C4-2B (cell line): ENCODE results near the gene FAHD1.

Experiments used
- H3K27ac ChIP-seq: fragments of 450-650 bp; 2 replicates; pipeline ENCODE4 v1.5.1; 2017
- ZFX ChIP-seq: fragments of 450-650 bp; IDR thresholded peaks from 2 replicates; pipeline ENCODE4 v1.6.1; 2017
- TF ChIP-seq, protein P1 (sequence below): fragments of 450-650 bp; conservative IDR thresholded peaks from 2 replicates; pipeline ENCODE4 v1.5.1; 2017; ENCODE audit warnings: mild to moderate bottlenecking

FAHD1 gene

DNA sequence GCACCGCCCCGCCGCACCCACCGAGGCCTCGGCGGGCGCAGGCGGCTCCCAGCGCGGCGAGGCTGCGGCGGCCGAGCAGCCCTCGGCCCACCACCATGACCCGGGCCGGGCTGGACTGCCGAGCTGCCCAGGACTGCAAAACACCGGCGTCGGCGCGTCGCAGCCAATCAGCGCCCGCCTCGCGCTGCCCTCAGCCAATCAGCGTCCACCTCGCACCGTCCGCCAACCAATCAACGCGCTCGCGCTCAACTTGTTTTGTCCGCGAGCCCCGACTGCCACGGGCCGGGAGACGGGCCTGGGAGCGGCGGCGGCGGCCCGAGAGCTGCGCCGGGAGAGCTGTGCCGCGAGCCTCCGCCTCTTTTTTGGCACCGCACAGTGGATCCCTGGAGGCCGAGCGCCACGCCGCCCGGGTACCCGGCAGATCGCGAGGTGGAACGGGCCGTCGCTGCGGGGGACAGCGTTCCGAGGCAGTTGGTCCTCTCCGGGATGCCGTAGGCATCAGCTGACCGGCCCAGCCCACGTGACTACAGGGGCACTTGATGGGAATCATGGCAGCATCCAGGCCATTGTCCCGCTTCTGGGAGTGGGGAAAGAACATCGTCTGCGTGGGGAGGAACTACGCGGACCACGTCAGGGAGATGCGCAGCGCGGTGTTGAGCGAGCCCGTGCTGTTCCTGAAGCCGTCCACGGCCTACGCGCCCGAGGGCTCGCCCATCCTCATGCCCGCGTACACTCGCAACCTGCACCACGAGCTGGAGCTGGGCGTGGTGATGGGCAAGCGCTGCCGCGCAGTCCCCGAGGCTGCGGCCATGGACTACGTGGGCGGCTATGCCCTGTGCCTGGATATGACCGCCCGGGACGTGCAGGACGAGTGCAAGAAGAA lies at the start of gene FAHD1, which contains the start of gene HAGH:
Gene FAHD1, plus strand, starts transcription at position 516 of the 883 bp plus-strand sequence. Its CDS starts 33 bp downstream, at position 549.
Gene HAGH, minus strand, starts transcription at position 135 of the 883 bp plus-strand sequence. Its CDS starts 38 bp downstream, at position 97.
- H3K27ac ChIP-seq, result peak within 1 kb of the TSS; percentile 95
- TF ChIP-seq, protein P1, sequence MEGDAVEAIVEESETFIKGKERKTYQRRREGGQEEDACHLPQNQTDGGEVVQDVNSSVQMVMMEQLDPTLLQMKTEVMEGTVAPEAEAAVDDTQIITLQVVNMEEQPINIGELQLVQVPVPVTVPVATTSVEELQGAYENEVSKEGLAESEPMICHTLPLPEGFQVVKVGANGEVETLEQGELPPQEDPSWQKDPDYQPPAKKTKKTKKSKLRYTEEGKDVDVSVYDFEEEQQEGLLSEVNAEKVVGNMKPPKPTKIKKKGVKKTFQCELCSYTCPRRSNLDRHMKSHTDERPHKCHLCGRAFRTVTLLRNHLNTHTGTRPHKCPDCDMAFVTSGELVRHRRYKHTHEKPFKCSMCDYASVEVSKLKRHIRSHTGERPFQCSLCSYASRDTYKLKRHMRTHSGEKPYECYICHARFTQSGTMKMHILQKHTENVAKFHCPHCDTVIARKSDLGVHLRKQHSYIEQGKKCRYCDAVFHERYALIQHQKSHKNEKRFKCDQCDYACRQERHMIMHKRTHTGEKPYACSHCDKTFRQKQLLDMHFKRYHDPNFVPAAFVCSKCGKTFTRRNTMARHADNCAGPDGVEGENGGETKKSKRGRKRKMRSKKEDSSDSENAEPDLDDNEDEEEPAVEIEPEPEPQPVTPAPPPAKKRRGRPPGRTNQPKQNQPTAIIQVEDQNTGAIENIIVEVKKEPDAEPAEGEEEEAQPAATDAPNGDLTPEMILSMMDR, result no peak
- peak; percentile 88 for TF ChIP-seq ZFX

DNA sequence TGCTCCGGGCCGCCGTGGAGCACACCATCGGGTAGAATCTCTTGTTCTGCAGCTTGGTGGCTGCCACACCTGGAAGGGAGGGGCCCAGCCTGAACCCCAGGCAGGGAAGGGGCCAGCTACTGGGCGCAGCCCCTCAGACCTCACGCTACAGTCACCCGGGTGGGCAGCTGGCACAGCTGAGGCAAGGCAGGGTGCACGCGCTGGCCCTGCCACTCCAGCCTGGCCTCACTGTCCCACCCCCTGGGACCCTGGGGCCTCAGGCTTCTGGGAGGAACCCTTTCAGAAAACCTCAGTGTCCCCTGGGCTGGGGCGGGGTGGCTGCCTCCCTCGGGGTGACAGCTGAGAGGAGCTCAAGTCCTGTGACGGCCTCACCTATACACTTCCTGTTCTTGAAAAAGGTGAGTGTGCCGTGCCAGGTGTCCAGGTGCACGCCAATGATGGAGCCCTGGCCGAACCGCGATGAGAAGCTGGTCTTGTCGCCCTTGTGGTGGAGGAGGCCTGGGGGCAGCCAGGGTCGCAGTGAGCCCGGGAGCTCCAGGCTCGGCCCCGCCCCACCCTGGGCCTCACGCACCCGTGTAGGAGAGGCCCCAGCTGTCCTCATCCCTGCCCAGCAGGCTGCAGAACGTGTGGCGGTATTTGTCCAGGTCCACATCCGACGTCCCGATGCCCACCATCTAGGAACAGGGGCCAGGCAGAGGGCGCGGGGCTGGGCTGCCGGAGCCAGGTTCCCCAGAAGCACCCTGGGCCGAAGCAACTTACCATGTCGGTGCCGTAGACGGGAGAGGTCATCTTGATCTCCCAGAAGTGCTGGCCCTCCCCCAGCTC lies 49.4 kb upstream of the FAHD1 start:
- no peak for TF ChIP-seq ZFX
- TF ChIP-seq, protein P1, result no peak
- no peak overlapping the region for H3K27ac ChIP-seq

DNA sequence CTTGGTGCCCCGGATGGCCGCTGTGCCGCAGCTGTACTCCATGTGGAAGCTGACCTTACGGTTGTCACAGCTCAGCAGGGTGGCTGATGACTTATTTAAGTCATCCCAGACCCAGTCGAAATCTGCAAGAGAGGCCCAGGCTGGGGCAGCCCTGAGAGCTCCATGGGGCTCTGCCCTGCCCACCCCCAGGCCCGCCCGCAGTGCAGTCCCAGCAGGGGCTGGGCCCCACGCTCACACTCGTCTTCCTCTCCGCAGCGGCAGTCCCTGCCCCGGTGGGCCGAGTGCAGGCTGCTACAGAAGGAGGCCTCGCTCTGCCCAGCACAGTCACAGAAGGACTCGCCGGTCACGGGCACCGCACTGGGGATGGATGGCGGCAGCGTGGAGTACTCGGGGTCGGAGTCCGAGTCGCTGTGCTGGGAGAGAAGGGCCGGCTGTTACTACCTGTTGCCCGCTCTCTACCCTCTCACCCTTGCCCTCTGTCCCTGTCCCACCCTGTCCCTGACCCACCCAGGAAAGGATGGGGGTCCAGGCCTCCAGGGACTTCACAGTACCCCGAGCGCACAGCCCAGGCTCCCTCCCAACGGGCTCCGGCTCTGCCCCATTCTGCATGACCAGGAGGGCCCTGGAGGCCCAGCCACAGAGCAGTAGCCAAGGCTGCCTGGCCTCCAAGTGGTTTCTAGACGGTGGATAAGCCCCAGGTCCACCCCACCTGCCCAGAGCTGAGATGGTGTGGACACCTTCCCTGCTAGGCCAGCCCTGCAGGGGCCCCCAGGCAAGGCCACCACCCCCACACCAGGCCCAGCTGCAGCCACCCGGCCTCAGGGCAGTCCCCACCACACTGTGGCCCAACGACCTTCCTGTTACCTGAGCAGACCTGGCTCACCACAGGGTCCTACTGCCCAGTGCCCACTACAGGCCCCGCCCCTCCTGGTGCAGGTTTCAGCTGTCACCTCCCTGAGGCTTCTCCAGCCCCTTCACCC lies 48.5 kb upstream of the FAHD1 start:
- no peak overlapping the region for H3K27ac ChIP-seq

DNA sequence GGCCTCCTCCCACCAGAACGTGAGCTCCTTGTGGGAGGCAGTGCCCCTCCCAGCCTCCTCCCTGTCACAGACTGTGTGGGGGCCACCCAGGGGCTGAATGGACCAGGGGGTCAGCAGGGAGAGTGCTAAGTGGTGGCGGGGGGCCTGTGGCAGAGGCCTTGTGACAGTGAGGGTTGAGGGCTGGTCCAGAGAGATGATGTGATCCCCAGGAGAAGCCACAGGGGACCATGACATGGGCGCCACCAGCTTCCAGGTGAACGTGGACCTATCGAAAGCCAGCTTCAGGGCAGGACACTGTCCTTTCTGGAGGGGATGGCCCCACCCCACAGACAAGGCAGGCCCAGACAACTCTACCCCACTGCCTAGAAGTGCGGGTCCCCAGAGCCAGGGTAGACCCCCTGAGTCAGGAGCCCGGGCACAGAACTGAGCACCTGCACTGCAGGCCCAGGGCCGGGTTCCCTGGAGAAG lies 47.7 kb upstream of the FAHD1 start:
- TF ChIP-seq, protein P1, result no peak
- TF ChIP-seq ZFX, result no peak
- no peak overlapping the region for H3K27ac ChIP-seq

More for the DNA sequence above, 48.5 kb upstream of the FAHD1 start:
- TF ChIP-seq, protein P1, result no peak

DNA sequence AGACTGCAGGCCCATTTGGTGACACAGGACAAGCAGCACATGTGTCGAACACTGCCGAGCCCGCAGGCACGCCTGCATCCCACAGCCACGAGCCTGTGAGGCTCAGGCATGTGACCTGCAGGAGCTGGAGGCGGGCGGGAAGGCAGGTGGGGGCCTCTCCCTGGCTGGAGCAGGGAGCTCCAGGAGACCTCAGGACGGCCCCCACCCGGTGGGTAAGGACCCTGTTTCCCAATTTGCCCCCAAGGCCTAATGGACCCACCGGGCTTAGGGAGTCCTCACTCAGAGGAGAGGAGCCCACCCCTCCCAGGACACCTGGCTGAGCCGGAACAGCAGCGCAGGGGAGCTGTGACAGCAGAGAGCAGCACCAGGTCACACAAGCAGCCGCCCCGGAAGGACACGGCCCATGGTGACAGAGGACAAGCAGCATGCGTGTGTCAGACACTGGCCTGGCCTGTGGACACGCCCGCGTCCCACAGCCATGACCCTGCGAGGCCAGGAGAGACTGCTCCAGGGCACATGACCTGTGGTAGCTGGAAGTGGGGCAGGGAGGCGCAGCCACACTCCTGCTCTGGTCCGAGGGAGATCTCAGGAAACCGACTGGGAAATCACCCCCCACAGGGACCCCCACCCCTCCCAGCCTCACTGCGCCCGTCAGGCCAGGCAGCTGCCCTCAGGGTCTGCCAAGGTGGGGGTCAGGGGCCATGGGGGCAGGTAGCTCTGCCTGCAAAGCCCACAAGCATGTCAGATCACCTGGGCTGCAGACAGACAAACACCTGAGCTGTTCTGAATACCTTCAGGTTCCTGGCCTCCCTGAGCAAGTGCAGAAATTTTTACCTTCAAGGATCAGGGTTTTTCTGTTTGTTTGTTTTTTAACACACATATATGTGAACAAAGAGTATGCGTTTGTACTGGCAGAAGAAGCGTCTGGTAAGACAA lies 47.0 kb upstream of the FAHD1 start:
- no peak for TF ChIP-seq ZFX
- TF ChIP-seq, protein P1, result no peak
- H3K27ac ChIP-seq, result no peak overlapping the region

DNA sequence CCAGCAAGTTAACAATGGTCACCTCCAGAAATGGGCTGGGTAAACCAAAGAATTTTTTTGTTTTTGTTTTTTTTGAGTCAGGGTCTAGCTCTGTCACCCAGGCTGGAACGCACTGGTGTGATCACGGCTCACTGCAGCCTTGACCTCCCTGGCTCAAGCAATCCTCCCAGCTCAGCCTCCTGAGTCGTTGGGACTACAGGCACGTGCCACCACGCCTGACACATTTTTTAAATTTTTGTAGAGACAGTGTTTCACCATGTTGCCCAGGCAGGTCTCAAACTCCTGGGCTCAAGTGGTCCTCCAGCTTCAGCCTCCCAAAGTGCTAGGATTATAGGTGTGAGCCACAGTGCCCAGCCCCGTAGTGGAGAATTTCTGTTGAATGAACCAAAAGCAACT lies 46.3 kb upstream of the FAHD1 start:
- peak overlapping the region; percentile 81; the same call in 1 of the 2 replicates for H3K27ac ChIP-seq
- no peak for TF ChIP-seq ZFX
- TF ChIP-seq, protein P1, result no peak
